Left ventricle myocardium inferior (tissue), 1 donor: ENCODE data around the gene DIAPH1. TPM values are rescaled to one million over a fixed set of nuclear protein-coding genes. Genes with fewer than 3 reads are reported as not detected.

Experiments used
- DNase-seq: peaks from one replicate; pipeline ENCODE4 v3.0.0-alpha.2; 2020
- H3K27ac ChIP-seq: fragments of 200-600 bp; replicated peaks from 2 replicates; pipeline ENCODE4 v1.8.0; 2021
- H3K27me3 ChIP-seq: fragments of 200-600 bp; 2 replicates; pipeline ENCODE4 v1.8.0; 2021; ENCODE audit warnings: low read depth
- H3K36me3 ChIP-seq: fragments of 200-600 bp; 2 replicates; pipeline ENCODE4 v1.8.0; 2021
- H3K4me1 ChIP-seq: fragments of 200-600 bp; 2 replicates; pipeline ENCODE4 v1.8.0; 2021
- H3K4me3 ChIP-seq: fragments of 200-600 bp; 2 replicates; pipeline ENCODE4 v1.8.0; 2021; ENCODE audit warnings: mild to moderate bottlenecking, moderate library complexity
- H3K9me3 ChIP-seq: fragments of 200-600 bp; replicated peaks from 2 replicates; pipeline ENCODE4 v1.8.0; 2021
- CTCF ChIP-seq: fragments of 200-600 bp; IDR thresholded peaks from 2 replicates; pipeline ENCODE4 v1.8.0; 2021; ENCODE audit warnings: antibody characterized with exemption, mild to moderate bottlenecking, borderline replicate concordance
- intact Hi-C: fragments of 100-400 bp; cut with micrococcal nuclease; formaldehyde crosslinking; loops from one replicate; pipeline ENCODE4 v1.11.0; 2022
- total RNA-seq: library from RNA; stranded (reverse); fragmentation: NEBNext Ultra II Directional; extraction: Animal tissue kit (Norgen Biotek cat#: 25700); gene quantifications from one replicate; pipeline ENCODE4 v1.2.1, GENCODE V29; 2021
- donor health status: DM: no; HTN: yes; CAD: no; lungs with severe emphysema.

DIAPH1 gene
- total RNA-seq, 1 donor from 2014 or later, result 53.1 TPM

- no peak overlapping the region for H3K4me3 ChIP-seq
- intact Hi-C loops, result no loop called here
These were observed 48.1 kb downstream of the DIAPH1 start for GRCh38 chr5:141570655-141571054.

DNA sequence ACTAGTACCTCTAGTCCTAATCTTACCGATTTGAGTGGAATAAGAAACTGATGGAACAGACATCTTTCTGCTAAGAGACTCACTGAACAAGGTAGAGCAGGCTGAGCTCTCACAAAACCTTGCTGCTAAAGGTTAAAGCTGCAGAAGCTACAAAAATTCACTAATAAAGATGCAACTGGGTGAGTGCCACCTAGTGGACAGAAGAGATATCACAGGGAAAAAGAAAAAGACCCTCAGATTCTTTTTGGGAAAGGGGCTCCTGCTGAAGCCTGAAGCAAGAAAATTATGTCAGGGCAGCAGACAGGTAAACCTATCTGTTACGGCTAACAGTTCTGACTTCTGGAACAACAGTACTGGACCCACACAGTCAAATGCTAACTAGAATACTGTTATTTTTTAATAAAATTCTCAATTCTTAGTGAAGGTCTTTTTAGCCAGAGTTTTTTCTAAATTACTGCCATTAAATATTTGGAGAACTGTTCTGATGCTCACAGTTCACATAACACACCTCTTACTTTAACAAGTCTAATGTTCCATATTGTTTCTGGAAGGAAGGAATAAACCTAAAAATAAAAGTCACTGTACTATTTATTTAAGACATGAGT lies 51.2 kb downstream of the DIAPH1 start:
- no peaks in the 10 kb centered on the region for H3K9me3 ChIP-seq
- no peak overlapping the region for H3K27ac ChIP-seq
- intact Hi-C loops, result loop anchor here (10.0 kb wide), 1 partner anchor 233 kb away; the partner anchor contains the start of genes PCDHGA1 and PCDHGA2
- no peak for DNase-seq
- peaks cover 13% of the 10 kb centered on the region for H3K4me1 ChIP-seq
- peaks cover 63% of the 10 kb centered on the region for H3K36me3 ChIP-seq
- TF ChIP-seq CTCF, result peak; percentile 94
- no peaks in the 10 kb centered on the region for H3K27me3 ChIP-seq
- H3K4me3 ChIP-seq, result no peak overlapping the region

More at GRCh38 chr5:141570655-141571054, 48.1 kb downstream of the DIAPH1 start:
- no peak for TF ChIP-seq CTCF
- Histone ChIP-seq H3K27me3 (no peaks in the 10 kb centered on the region), H3K9me3 (no peaks in the 10 kb centered on the region), H3K36me3 (peaks cover 79% of the 10 kb centered on the region), H3K27ac (no peak overlapping the region), H3K4me1 (no peaks in the 10 kb centered on the region)
- DNase-seq, result no peak

- no peaks in the 10 kb centered on the region for H3K9me3 ChIP-seq
- intact Hi-C loops, result loop anchor here (10.0 kb wide), 1 partner anchor 231 kb away; the partner anchor contains the start of genes PCDHGA1 and PCDHGA2
- no peaks in the 10 kb centered on the region for H3K27me3 ChIP-seq
- H3K4me1 ChIP-seq, result peaks cover 24% of the 10 kb centered on the region
- no peak for DNase-seq
- H3K27ac ChIP-seq, result no peak overlapping the region
- no peak overlapping the region for H3K4me3 ChIP-seq
- H3K36me3 ChIP-seq, result peaks cover 55% of the 10 kb centered on the region
- TF ChIP-seq CTCF, result no peak
These were observed 52.8 kb downstream of the DIAPH1 start for GRCh38 chr5:141565826-141566570.

- Histone ChIP-seq H3K4me1 (peaks cover 39% of the 10 kb centered on the region), H3K9me3 (no peaks in the 10 kb centered on the region), H3K27ac (peak overlapping the region; percentile 76), H3K36me3 (peaks cover 39% of the 10 kb centered on the region), H3K4me3 (no peak overlapping the region), H3K27me3 (no peaks in the 10 kb centered on the region)
- intact Hi-C loops, result loop anchor here (10.0 kb wide), 1 partner anchor 229 kb away; the partner anchor contains the start of genes PCDHGA1 and PCDHGA2
- no peak for DNase-seq
- peak; percentile 97 for TF ChIP-seq CTCF
These were observed 54.5 kb downstream of the DIAPH1 start for GRCh38 chr5:141564216-141564692.

GRCh38 chr5:141560725-141561483 lies 57.9 kb downstream of the DIAPH1 start:
- Histone ChIP-seq H3K27ac (peak overlapping the region; percentile 94), H3K4me3 (peak overlapping the region; percentile 47), H3K36me3 (peaks cover 16% of the 10 kb centered on the region), H3K27me3 (no peaks in the 10 kb centered on the region), H3K4me1 (peaks cover 55% of the 10 kb centered on the region), H3K9me3 (no peaks in the 10 kb centered on the region)
- peak; percentile 82 for DNase-seq
- peak; percentile 87 for TF ChIP-seq CTCF
- intact Hi-C loops, result loop anchor here (10.0 kb wide), 1 partner anchor 226 kb away; the partner anchor contains the start of genes PCDHGA1 and PCDHGA2
